BJ (cell line): ENCODE data around the gene SLCO2B1. TPM values are rescaled to one million over a fixed set of nuclear protein-coding genes. Genes with fewer than 3 reads are reported as not detected.

ENCODE experiments used
- CTCF ChIA-PET: fragments of 350-600 bp; formaldehyde crosslinking; extraction: SDS; loops from one replicate; lab custom pipeline; 2021; ENCODE audit warnings: antibody characterized with exemption, inconsistent platforms; lab: Yijun Ruan, JAX
- POLR2A ChIA-PET: fragments of 300-600 bp; sonication (Branson Sonifier 250); formaldehyde crosslinking; extraction: SDS; loops from one replicate; lab custom pipeline; 2021; ENCODE audit warnings: antibody characterized with exemption; lab: Charles Lee
- DNase-seq: peaks from one replicate; pipeline ENCODE4 v3.0.0-alpha.2; 2011; ENCODE audit warnings: low read depth
- H3K27me3 ChIP-seq: 2 replicates; pipeline ENCODE4 v1.6.0; 2011; ENCODE audit warnings: low read length; ENCODE audit not compliant: control insufficient read depth, insufficient read depth
- H3K36me3 ChIP-seq: 2 replicates; pipeline ENCODE4 v1.5.1; 2011; ENCODE audit warnings: low read length; ENCODE audit not compliant: control insufficient read depth, insufficient read depth
- H3K4me3 ChIP-seq: 2 replicates; pipeline ENCODE4 v1.5.1; 2011; ENCODE audit warnings: low read depth, mild to moderate bottlenecking, control low read depth, low read length
- polyA plus RNA-seq: library from polyadenylated mRNA; depleted of rRNA; stranded (reverse); fragments of >200 nt; gene quantifications from 2 replicates; pipeline ENCODE4 v1.2.3, GENCODE V29; 2011
- TF ChIP-seq, protein P1 (sequence below): IDR thresholded peaks from 2 replicates; pipeline ENCODE4 v1.5.1; 2011; ENCODE audit warnings: low read depth, mild to moderate bottlenecking, control low read depth, inconsistent platforms, low read length, moderate library complexity; ENCODE audit not compliant: insufficient read depth

Gene SLCO2B1
- polyA plus RNA-seq, 1 experiment, result not detected

DNA sequence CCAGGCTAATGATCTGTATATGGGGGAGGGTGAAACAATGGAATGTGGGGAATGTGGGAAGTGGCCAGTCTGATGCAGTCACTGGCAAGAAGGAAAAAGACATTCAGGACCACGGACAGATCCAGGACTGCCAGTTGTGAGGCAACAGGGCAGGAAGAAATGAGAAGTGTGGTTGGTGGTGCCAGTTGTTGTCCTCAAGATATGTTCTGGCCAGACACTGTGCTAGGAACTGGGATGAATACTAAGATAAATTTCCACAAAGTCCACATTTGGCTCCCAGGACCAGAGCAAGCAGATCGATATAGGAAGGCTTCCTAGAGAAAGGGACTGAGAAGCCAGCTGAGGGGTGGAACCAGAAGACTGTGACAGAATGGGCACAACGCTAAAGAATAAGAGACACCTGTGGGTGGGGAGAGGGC is 82.9 kb downstream of the SLCO2B1 start:
- DNase-seq, result no peak
- CTCF ChIA-PET, result interaction anchor here (0.7 to 4.5 kb wide), 5 partner anchors 8 to 93 kb away, joined by 3 to 27 read pairs (median 7); partner anchors contain the start of gene TPBGL
- POLR2A ChIA-PET, result no interaction called here
- Histone ChIP-seq H3K36me3 (no peaks in the 10 kb centered on the region), H3K27me3 (peaks cover 9% of the 10 kb centered on the region), H3K4me3 (no peak overlapping the region)
- TF ChIP-seq, protein P1, sequence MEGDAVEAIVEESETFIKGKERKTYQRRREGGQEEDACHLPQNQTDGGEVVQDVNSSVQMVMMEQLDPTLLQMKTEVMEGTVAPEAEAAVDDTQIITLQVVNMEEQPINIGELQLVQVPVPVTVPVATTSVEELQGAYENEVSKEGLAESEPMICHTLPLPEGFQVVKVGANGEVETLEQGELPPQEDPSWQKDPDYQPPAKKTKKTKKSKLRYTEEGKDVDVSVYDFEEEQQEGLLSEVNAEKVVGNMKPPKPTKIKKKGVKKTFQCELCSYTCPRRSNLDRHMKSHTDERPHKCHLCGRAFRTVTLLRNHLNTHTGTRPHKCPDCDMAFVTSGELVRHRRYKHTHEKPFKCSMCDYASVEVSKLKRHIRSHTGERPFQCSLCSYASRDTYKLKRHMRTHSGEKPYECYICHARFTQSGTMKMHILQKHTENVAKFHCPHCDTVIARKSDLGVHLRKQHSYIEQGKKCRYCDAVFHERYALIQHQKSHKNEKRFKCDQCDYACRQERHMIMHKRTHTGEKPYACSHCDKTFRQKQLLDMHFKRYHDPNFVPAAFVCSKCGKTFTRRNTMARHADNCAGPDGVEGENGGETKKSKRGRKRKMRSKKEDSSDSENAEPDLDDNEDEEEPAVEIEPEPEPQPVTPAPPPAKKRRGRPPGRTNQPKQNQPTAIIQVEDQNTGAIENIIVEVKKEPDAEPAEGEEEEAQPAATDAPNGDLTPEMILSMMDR, result no peak

DNA sequence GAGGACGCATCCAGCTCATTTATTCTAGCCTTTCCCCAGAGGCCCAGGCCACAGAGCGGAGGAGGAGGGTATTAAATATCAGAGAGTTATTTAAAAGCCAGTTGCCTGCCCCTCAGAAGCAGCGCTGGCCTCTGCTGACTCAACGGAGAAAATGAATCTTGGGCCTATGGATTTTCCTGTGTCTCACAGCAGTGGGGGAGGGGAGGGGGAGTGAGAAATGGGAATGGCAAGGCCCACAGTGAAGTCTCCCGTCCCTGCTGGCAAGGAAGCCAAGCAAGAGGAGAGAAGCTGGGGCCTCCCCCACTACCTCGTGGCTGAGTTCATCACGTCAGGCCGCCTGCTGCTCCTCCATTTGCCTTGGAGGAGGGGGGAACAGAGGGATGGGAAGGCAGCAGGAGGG is 85.2 kb downstream of the SLCO2B1 start:
- CTCF ChIA-PET, result interaction anchor here (1.9 to 2.1 kb wide), 2 partner anchors 12 to 31 kb away, joined by 7 read pairs; no protein-coding TSS in a partner anchor
- DNase-seq, result no peak

DNA sequence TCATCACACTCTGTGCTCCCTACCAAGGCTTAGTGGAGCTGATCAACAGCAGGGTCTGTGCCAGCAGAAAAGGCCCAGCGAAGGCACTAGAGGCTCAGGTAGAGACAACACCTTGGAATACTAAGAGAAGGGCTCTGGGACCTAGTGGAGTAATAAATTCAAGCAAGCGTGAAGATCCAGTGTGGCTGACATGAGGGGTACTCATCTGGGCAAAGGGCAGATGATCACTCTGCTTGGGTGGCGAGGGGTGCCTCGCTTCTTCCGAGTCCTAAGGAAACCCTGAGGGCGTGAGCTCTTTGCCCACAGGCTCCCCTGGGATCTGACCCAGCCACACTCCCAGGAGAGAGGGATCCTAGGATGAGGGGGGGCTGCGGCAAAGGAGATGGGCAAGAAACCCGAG is 86.1 kb downstream of the SLCO2B1 start:
- no peaks in the 10 kb centered on the region for H3K36me3 ChIP-seq
- H3K27me3 ChIP-seq, result peaks cover 20% of the 10 kb centered on the region
- ChIA-PET CTCF (interaction anchor here (1.1 to 7.0 kb wide), 3 partner anchors 13 to 32 kb away, joined by 4 to 62 read pairs (median 7); no protein-coding TSS in a partner anchor), POLR2A (no interaction called here)
- TF ChIP-seq, protein P1, result no peak
- H3K4me3 ChIP-seq, result no peak overlapping the region
- DNase-seq, result no peak

More for the DNA sequence above, 85.2 kb downstream of the SLCO2B1 start:
- POLR2A ChIA-PET, result no interaction called here
- TF ChIP-seq, protein P1, result no peak
- Histone ChIP-seq H3K36me3 (no peaks in the 10 kb centered on the region), H3K4me3 (no peak overlapping the region), H3K27me3 (peaks cover 20% of the 10 kb centered on the region)

DNA sequence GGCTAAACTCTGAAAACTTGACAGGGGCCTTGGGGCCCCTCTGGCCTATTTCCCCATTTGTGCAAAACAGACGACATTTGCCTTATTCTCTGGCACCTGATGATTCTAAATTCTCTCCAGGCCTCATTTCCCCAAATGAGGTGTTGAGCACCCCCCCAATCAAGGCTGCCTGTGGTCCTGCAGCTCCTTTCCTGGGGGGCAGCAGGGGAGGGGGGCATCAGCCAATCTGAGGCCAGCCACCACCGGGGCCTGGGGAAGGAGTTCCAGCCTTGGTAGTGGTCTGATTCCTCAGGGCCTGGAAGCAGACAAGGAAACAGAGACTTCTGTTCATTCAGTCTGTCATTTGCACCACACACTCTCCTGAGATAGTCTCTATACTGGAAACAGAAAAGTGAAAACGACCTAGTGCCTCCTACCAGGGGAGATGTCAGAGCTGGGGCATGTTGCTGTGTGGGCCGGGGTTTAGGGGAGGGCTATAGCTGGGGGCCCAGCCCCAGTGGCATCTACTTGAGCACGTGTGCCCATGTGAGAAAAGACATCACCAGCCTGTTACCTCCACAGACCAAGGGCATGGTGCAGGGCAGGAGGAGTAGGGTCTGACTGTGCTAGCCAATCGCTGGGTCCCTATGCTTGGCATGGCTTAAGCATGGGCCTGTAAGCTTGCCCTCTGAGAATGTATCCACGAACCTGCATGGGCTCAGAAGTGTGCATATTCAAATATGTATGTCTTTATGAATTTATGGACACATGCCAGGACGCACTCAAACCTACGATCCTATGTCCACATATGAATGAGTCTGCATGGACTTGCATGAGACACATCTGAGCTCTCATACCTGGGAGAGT is 87.9 kb downstream of the SLCO2B1 start:
- H3K36me3 ChIP-seq, result no peaks in the 10 kb centered on the region
- no peak for DNase-seq
- ChIA-PET CTCF (interaction anchor here (0.7 to 7.0 kb wide), 6 partner anchors 11 to 309 kb away, joined by 3 to 66 read pairs (median 6); no protein-coding TSS in a partner anchor), POLR2A (no interaction called here)
- peaks cover 33% of the 10 kb centered on the region for H3K27me3 ChIP-seq
- H3K4me3 ChIP-seq, result no peak overlapping the region
- TF ChIP-seq, protein P1, result no peak
